ENCODE measurements around the gene MS4A4E.
"Not testable (repeated sequence)": the region's sequence is repeated elsewhere in the genome, so short reads cannot be mapped to it uniquely, and the experiment has no call there.

Gene MS4A4E

DNA sequence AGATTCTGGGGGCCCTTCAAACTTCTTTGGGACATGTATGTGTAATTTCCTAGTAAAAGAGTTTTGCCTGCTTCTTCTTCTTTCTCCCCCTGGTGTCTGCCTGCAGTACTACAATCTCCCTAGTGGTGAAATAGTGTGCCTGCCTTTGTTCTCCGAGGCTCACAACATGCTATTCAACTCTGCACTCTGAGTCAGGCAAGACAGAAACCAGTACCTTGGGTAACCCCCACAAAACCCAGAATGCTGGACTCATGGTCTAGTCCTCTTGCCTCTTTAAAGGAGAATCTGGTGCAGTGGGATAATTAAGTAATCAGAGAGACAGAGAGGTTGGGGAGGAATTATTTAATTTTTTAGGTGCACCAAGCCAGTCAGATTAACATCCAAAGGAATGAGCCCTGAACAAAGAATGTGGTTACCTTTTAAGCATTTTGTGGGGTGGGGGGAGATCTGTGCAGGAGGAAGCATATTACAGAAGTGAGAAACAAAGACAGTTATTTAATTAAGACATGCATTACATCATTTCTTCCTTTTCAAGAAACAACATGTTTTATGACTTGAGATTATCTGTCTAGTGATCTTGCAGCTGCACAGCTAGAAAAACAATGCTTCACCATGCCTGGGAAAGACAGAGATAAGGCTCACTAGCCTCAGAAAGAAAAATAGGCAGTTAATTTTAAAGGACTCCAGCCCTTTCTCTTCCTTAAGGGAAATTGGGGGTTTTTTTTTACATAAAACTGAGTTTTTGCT, 49.1 kb downstream of the MS4A4E start:
- DNase-seq (ENCODE audit: low spot score): peak; percentile 34
- POLR2A ChIA-PET (ENCODE audit: low non-redundant PET): no interaction called here
- H3K27ac ChIP-seq: no peak overlapping the region
- TF ChIP-seq, protein P1, sequence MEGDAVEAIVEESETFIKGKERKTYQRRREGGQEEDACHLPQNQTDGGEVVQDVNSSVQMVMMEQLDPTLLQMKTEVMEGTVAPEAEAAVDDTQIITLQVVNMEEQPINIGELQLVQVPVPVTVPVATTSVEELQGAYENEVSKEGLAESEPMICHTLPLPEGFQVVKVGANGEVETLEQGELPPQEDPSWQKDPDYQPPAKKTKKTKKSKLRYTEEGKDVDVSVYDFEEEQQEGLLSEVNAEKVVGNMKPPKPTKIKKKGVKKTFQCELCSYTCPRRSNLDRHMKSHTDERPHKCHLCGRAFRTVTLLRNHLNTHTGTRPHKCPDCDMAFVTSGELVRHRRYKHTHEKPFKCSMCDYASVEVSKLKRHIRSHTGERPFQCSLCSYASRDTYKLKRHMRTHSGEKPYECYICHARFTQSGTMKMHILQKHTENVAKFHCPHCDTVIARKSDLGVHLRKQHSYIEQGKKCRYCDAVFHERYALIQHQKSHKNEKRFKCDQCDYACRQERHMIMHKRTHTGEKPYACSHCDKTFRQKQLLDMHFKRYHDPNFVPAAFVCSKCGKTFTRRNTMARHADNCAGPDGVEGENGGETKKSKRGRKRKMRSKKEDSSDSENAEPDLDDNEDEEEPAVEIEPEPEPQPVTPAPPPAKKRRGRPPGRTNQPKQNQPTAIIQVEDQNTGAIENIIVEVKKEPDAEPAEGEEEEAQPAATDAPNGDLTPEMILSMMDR (conservative IDR thresholded peaks at IDR 0.05; ENCODE audit: low read depth): peak; percentile 63
- CTCF ChIA-PET: interaction anchor here (0.5 kb wide), 1 partner anchor 15 kb away, joined by 3 read pairs; no protein-coding TSS in a partner anchor

DNA sequence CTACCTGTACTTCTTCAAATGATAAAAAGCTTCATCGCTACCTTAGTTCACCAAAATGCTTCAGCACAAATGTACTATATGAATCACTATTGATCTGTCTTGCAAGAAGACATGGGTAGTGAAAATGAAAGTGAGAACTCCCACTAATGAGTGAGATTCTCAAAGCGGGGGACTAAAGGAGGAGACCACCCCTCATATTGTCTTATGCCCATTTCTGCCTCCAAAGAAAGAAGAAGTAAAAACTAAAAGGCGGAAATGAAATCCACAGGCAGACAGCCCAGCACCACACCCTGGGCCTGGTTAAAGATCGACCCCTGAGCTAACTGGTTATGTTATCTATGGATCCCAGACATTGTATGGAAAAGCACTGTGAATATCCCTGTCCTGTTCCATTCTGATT, 50.4 kb downstream of the MS4A4E start:
- POLR2A ChIA-PET (ENCODE audit: low non-redundant PET); H3K27ac ChIP-seq; DNase-seq (ENCODE audit: low spot score): not testable (repeated sequence)
- CTCF ChIA-PET: interaction anchor here (0.7 kb wide), 1 partner anchor 43 kb away, joined by 4 read pairs; no protein-coding TSS in a partner anchor

DNA sequence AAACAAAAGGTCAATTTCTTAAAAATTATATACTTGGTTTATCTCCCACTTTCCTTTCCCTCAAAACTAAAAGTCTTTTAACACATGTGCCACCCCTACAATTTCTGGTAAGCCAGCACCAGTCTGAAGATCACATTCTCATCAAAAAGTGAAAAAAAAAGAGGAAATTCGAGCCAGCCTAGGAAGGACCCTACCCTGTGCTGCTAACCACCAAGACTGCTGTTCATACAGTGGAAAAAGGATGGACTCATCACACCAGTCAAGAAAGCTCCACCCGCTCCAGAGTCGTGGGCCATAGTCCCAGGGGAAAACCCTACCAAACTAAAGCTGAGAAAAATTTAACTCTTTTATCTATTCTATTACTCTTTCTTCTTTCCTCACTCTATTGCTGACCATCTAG, 54.5 kb downstream of the MS4A4E start:
- CTCF ChIA-PET; H3K27ac ChIP-seq; DNase-seq (ENCODE audit: low spot score); POLR2A ChIA-PET (ENCODE audit: low non-redundant PET): not testable (repeated sequence)

DNA sequence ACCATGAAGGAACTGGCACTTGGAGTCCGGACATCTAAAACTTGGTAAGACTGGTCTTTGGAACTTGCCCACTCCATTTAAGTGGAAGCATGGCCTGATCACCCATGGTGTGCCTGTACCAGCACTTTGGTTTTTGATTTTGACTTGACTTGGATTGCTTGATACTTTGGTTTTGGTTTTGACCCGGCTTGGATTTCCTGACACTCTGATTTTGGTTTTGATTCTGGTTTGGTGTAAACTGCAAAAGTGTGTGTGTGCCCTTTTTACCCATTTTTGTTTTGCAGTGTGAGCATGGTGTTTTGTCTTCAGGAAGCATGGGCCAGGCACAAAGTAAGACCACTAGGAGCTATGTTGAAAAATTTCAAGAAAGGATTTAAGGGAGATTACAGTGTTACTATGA, 56.8 kb downstream of the MS4A4E start:
- POLR2A ChIA-PET (ENCODE audit: low non-redundant PET); H3K27ac ChIP-seq; DNase-seq (ENCODE audit: low spot score): not testable (repeated sequence)
- CTCF ChIA-PET: interaction anchor here (0.6 kb wide), 1 partner anchor 180 kb away, joined by 3 read pairs; no protein-coding TSS in a partner anchor

DNA sequence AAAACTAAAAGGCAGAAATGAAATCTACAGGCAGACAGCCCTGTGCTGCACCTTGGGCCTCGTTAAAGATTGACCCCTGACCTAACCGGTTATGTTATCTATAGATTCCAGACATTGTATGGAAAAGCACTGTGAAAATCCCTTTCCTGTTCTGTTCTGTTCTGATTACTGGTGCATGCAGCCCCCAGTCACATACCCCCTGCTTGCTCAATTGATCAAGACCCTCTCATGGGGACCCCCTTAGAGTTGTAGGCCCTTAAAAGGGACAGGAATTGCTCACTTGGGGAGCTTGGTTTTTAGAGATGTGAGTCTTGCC, 57.5 kb downstream of the MS4A4E start:
- DNase-seq (ENCODE audit: low spot score); H3K27ac ChIP-seq; POLR2A ChIA-PET (ENCODE audit: low non-redundant PET); CTCF ChIA-PET: not testable (repeated sequence)

DNA sequence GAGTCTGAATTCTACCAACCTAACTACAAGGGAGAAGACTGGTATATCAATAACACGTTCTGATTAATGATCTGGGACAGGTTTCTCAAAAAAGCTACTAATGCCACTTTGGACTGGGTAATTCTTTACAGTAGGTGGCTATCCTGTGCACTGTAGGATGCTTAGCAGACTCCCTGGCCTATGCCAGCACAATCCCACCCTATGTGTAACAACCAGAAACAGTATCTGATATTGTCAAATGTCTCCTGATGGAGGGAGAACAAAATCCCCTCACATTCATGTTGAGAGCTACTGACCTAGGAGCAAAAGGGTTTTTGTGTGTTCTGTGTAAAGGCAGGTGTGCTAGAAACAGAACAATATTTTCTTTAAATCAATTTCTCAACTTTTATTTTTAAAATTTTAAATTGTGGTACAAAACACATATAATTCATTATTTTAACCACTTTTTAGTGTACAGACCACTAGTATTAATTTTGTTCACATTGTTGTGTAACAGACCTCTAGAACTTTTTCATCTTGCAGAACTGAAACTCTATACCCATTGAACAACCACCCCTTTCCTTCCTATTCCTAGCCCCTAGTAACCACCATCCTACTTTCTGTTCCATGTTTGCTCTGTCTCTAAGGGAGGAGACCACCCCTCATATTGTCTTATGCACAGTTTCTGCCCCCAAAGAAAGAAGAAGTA, 58.0 kb downstream of the MS4A4E start:
- CTCF ChIA-PET: no interaction called here
- H3K27ac ChIP-seq: no peak overlapping the region
- DNase-seq (ENCODE audit: low spot score): no peak
- POLR2A ChIA-PET (ENCODE audit: low non-redundant PET): no interaction called here
- TF ChIP-seq, protein P1 (conservative IDR thresholded peaks at IDR 0.05; ENCODE audit: low read depth): no peak

DNA sequence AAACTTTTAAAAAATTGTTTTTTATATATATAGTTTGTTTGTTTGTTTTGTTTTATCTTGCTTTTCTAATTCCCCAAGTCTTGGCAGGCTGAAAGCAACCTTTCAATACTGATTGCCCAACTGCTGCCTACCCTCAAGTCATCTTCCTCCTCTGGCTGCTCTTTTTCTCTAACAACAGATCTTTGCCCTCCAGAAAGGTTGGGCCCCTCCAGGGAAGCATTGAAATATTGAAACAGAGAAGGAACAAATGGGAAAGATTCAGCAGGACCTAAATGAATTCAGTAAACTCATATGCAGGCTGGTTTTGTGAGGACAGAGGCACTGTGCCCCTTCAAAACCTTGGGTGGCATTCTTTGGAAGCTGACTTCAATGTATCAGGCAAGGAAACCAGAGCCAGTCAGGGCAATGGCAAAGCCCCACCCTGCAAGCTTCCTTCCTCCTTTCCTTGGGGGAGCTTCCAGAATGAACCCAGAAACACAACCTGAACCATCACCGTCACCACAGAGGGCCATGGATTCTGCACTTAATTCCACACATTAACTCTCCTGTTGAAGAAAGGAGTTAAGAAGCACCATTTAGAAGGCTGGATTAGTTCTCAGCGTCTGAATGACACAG, 59.2 kb downstream of the MS4A4E start:
- ChIA-PET CTCF (no interaction called here), POLR2A (ENCODE audit: low non-redundant PET) (no interaction called here)
- TF ChIP-seq, protein P1 (conservative IDR thresholded peaks at IDR 0.05; ENCODE audit: low read depth): no peak
- DNase-seq (ENCODE audit: low spot score): no peak
- H3K27ac ChIP-seq: no peak overlapping the region

DNA sequence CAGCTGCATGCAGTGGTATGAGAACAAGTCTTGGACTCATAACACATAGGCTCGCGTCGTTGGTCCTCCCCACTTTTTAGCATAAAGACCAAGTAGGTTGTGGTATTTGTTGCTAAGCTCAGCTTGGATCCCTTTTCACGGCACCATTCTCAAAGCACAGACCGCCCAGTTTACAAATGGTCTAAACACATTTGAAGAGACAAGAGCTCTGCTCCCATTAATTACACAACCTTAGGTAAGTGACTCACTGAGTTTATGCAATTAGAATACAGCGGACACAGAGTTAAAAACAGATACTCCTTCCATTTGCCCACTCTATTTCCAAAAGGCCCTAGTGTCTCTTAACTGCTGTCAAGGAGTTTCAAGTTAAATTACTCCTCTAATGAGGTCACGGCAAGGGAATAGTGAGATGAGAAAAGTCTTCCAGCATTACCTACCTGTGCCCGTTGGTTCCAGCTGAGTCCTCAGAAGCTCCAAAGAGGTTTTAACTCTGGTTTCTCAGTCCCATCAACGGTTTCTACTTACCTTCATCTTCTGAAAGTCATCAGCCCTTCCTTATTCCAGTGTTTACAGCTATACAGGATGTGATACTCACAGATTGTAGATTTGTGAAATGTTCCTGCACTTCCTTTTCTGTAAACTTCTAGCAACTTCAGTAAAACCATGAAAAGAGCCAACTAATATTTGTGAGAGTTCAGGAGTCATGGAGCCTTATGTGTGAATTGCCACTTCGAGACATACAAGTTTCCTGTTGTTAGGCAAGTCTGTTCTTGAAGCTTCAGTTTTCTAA, 60.2 kb downstream of the MS4A4E start, which contains the start of gene MS4A6A:
Gene MS4A6A (minus strand): TSS at position 543 of the 790 bp plus-strand sequence. CDS start 1,356 bp downstream, outside the sequence.
- H3K27ac ChIP-seq: no peak within 1 kb of the TSS
- CTCF ChIA-PET: interaction anchor here (0.7 to 0.9 kb wide), 2 partner anchors 14 to 181 kb away, joined by 3 read pairs; no protein-coding TSS in a partner anchor
- TF ChIP-seq, protein P1 (conservative IDR thresholded peaks at IDR 0.05; ENCODE audit: low read depth): no peak
- DNase-seq (ENCODE audit: low spot score): no peak
- POLR2A ChIA-PET (ENCODE audit: low non-redundant PET): no interaction called here
